HG03097 (cell line): ENCODE measurements around the gene PEX19.

Experiments
- ATAC-seq: cut with Tn5 transposase; IDR thresholded peaks from one replicate; pipeline ENCODE4 v1.9.1; 2021; ENCODE audit not compliant: unreplicated experiment, low FRiP score

Gene PEX19

GRCh38 chr1:160282807-160283206 lies 2.1 kb downstream of the PEX19 start:
- no peak for ATAC-seq

GRCh38 chr1:160277987-160278386 lies 6.9 kb downstream of the PEX19 start:
- ATAC-seq, result no peak

- ATAC-seq, result no peak
These were observed 7.6 kb downstream of the PEX19 start for GRCh38 chr1:160277330-160277729.

GRCh38 chr1:160271025-160271424 lies 13.9 kb downstream of the PEX19 start:
- no peak for ATAC-seq

- no peak for ATAC-seq
These were observed 17.5 kb downstream of the PEX19 start for GRCh38 chr1:160267284-160267991.

- ATAC-seq, result no peak
These were observed 20.1 kb downstream of the PEX19 start for GRCh38 chr1:160264795-160265307.

GRCh38 chr1:160261893-160262794 lies 22.8 kb downstream of the PEX19 start, which contains the start of gene DCAF8:
TSS of gene DCAF8 (minus strand) at chr1:160262549. CDS start at chr1:160244008, 18,541 bp downstream.
- peak; percentile 84 for ATAC-seq

GRCh38 chr1:160261556-160261892 lies 23.4 kb downstream of the PEX19 start:
- no peak for ATAC-seq

GRCh38 chr1:160260406-160261382 lies 24.2 kb downstream of the PEX19 start:
- no peak for ATAC-seq

GRCh38 chr1:160258177-160258798 lies 26.6 kb downstream of the PEX19 start:
- ATAC-seq, result no peak

GRCh38 chr1:160257411-160258015 lies 27.4 kb downstream of the PEX19 start:
- ATAC-seq, result no peak

GRCh38 chr1:160256396-160257046 lies 28.4 kb downstream of the PEX19 start:
- no peak for ATAC-seq

GRCh38 chr1:160255781-160256300 lies 29.1 kb downstream of the PEX19 start:
- ATAC-seq, result no peak

GRCh38 chr1:160251687-160252526 lies 33.0 kb downstream of the PEX19 start:
- no peak for ATAC-seq

- no peak for ATAC-seq
These were observed 33.9 kb downstream of the PEX19 start for GRCh38 chr1:160251011-160251410.

- no peak for ATAC-seq
These were observed 37.9 kb downstream of the PEX19 start for GRCh38 chr1:160247053-160247452.

- no peak for ATAC-seq
These were observed 39.5 kb downstream of the PEX19 start for GRCh38 chr1:160245434-160245833.

GRCh38 chr1:160244209-160244608 lies 40.7 kb downstream of the PEX19 start:
- ATAC-seq, result no peak
